A549 (cell line): ENCODE results near the gene CUL2. TPM values are rescaled to one million over a fixed set of nuclear protein-coding genes. Genes with fewer than 3 reads are reported as not detected.

Source experiments
- ATAC-seq, 2 experiments: fragments of 200-7000 bp in 1 of 2; fragments of >200 bp in 1 of 2; cut with Nextera tagmentation in 1 of 2; cut with Tn5 transposase in 1 of 2; 3 replicates each; pipeline versions ENCODE4 v1.8.0 to v1.9.1; 2018 to 2020; ENCODE audit warnings: mild to moderate bottlenecking in 1 of 2, moderate library complexity in 1 of 2
- CTCF ChIA-PET: fragments of 300-600 bp; sonication (Branson Sonifier 250); formaldehyde crosslinking; extraction: SDS; loops from one replicate; lab custom pipeline; 2021; ENCODE audit warnings: antibody characterized with exemption, inconsistent platforms; lab: Yijun Ruan, JAX
- POLR2A ChIA-PET: fragments of 350-600 bp; formaldehyde crosslinking; extraction: SDS; loops from one replicate; lab custom pipeline; 2021; ENCODE audit warnings: antibody characterized with exemption, inconsistent platforms; lab: Yijun Ruan, JAX
- DNase-seq, 2 experiments: peaks; one replicate each; pipeline versions ENCODE4 v3.0.0 to v3.0.0-alpha.2; 2011 to 2016; ENCODE audit warnings: low read depth in 1 of 2, low spot score in 1 of 2
- FAIRE-seq: peaks from 2 replicates; lab custom pipeline; 2011; peaks lifted over from hg19 to GRCh38; lab: Jason Lieb, UNC
- H3K27ac ChIP-seq, 2 experiments: fragments of >200 bp; sonication (Bioruptor Twin); formaldehyde crosslinking; 3 replicates each; pipeline ENCODE4 v1.5.1; 2016 to 2017
- H3K4me1 ChIP-seq: fragments of >200 bp; sonication (Bioruptor Twin); formaldehyde crosslinking; 3 replicates; pipeline ENCODE4 v1.6.1; 2016
- H3K4me2 ChIP-seq: fragments of >200 bp; sonication (Bioruptor Twin); formaldehyde crosslinking; 3 replicates; pipeline ENCODE4 v1.6.1; 2016
- H3K4me3 ChIP-seq: fragments of >200 bp; sonication (Bioruptor Twin); formaldehyde crosslinking; 3 replicates; pipeline ENCODE4 v1.5.1; 2016
- H3K9me3 ChIP-seq: fragments of >200 bp; sonication (Bioruptor Twin); formaldehyde crosslinking; 3 replicates; pipeline ENCODE4 v1.6.1; 2016
- ATOH8 ChIP-seq: fragments of 250-450 bp; sonication (Bioruptor Pico); IDR thresholded peaks from 2 replicates; pipeline ENCODE4 v1.5.0; 2020; ENCODE audit warnings: low read depth, mild to moderate bottlenecking, moderate library complexity
- BHLHE40 ChIP-seq: IDR thresholded peaks from 2 replicates; pipeline ENCODE4 v1.6.1; 2012; ENCODE audit warnings: low read depth, low read length, inconsistent platforms
- CEBPB ChIP-seq, 2 experiments: fragments of >200 bp in 1 of 2; sonication (Bioruptor Twin) in 1 of 2; formaldehyde crosslinking in 1 of 2; IDR thresholded peaks; 2 replicates each; pipeline ENCODE4 v1.6.1; 2012 to 2016
- CHD4 ChIP-seq: fragments of 200-600 bp; sonication (generic); IDR thresholded peaks from 2 replicates; pipeline ENCODE4 v1.6.1; 2016; ENCODE audit warnings: antibody characterized with exemption, mild to moderate bottlenecking, borderline replicate concordance
- CTCF ChIP-seq: fragments of >200 bp; sonication (Bioruptor Twin); formaldehyde crosslinking; IDR thresholded peaks from 3 replicates; pipeline ENCODE4 v1.5.1; 2016
- E2F6 ChIP-seq: IDR thresholded peaks from 2 replicates; pipeline ENCODE4 v1.6.1; 2012; ENCODE audit warnings: low read depth, borderline replicate concordance
- EHF ChIP-seq: fragments of 250-450 bp; sonication (Bioruptor Pico); IDR thresholded peaks from 2 replicates; pipeline ENCODE4 v1.5.0; 2020; ENCODE audit warnings: mild to moderate bottlenecking
- EHMT2 ChIP-seq: fragments of 200-600 bp; sonication (generic); IDR thresholded peaks from 2 replicates; pipeline ENCODE4 v1.6.1; 2016; ENCODE audit warnings: antibody characterized with exemption, low read depth, mild to moderate bottlenecking, moderate library complexity
- EP300 ChIP-seq, 2 experiments: fragments of >200 bp; sonication (Bioruptor Twin); formaldehyde crosslinking; IDR thresholded peaks; 2 replicates in 1 of 2; 3 replicates in 1 of 2; pipeline ENCODE4 v1.6.1; 2016 to 2017
- FOSB ChIP-seq: fragments of 250-450 bp; sonication (Bioruptor Pico); IDR thresholded peaks from 2 replicates; pipeline ENCODE4 v1.5.0; 2020; ENCODE audit warnings: mild to moderate bottlenecking, moderate library complexity
- FOSL2 ChIP-seq, 2 experiments: fragments of 450-650 bp in 1 of 2; fragments of >200 bp in 1 of 2; sonication (Bioruptor Twin) in 1 of 2; formaldehyde crosslinking; IDR thresholded peaks; 2 replicates each; pipeline versions ENCODE4 v1.5.0 to v1.6.1; 2016 to 2020; ENCODE audit warnings: mild to moderate bottlenecking in 1 of 2, moderate library complexity in 1 of 2
- FOXS1 ChIP-seq: fragments of 250-450 bp; sonication (Bioruptor Pico); IDR thresholded peaks from 2 replicates; pipeline ENCODE4 v1.5.0; 2020; ENCODE audit warnings: mild to moderate bottlenecking, moderate library complexity
- GATA3 ChIP-seq: IDR thresholded peaks from 2 replicates; pipeline ENCODE4 v1.6.1; 2012; ENCODE audit warnings: borderline replicate concordance
- HES2 ChIP-seq: fragments of >200 bp; sonication (Bioruptor Twin); formaldehyde crosslinking; IDR thresholded peaks from 2 replicates; pipeline ENCODE4 v1.6.1; 2016
- HMGXB4 ChIP-seq: fragments of 250-450 bp; sonication (Bioruptor Pico); IDR thresholded peaks from 2 replicates; pipeline ENCODE4 v1.5.0; 2021; ENCODE audit warnings: mild to moderate bottlenecking, moderate library complexity, borderline replicate concordance
- HOXA7 ChIP-seq: fragments of 250-450 bp; sonication (Bioruptor Pico); IDR thresholded peaks from 2 replicates; pipeline ENCODE4 v1.5.0; 2020; ENCODE audit warnings: mild to moderate bottlenecking, moderate library complexity
- JUN ChIP-seq, 2 experiments: fragments of >200 bp; sonication (Bioruptor Twin); formaldehyde crosslinking; IDR thresholded peaks; 2 replicates in 1 of 2; 3 replicates in 1 of 2; pipeline ENCODE4 v1.6.1; 2016 to 2017
- JUNB ChIP-seq: fragments of >200 bp; sonication (Bioruptor Twin); formaldehyde crosslinking; IDR thresholded peaks from 2 replicates; pipeline ENCODE4 v1.6.1; 2016
- KDM5A ChIP-seq: fragments of 200-600 bp; sonication (generic); IDR thresholded peaks from 2 replicates; pipeline ENCODE4 v1.6.1; 2016; ENCODE audit warnings: antibody characterized with exemption, mild to moderate bottlenecking
- MAFK ChIP-seq: fragments of 450-650 bp; IDR thresholded peaks from 2 replicates; pipeline ENCODE4 v1.6.1; 2014; ENCODE audit not compliant: partially characterized antibody
- MAX ChIP-seq: IDR thresholded peaks from 2 replicates; pipeline ENCODE4 v1.6.1; 2012
- MAZ ChIP-seq: fragments of 150-350 bp; IDR thresholded peaks from 2 replicates; pipeline ENCODE4 v1.6.1; 2014; ENCODE audit warnings: antibody characterized with exemption, low read depth, low read length, borderline replicate concordance
- NFE2L2 ChIP-seq: fragments of 150-350 bp; conservative IDR thresholded peaks from 2 replicates; pipeline ENCODE4 v1.6.1; 2014; ENCODE audit warnings: low read length
- POLR2AphosphoS2 ChIP-seq: conservative IDR thresholded peaks from 2 replicates; pipeline ENCODE4 v1.6.1; 2012; ENCODE audit warnings: low read length, improper control_type of control experiment, inconsistent platforms
- RAD21 ChIP-seq, 2 experiments: fragments of >200 bp in 1 of 2; sonication (Bioruptor Twin) in 1 of 2; formaldehyde crosslinking in 1 of 2; IDR thresholded peaks in 1 of 2; conservative IDR thresholded peaks in 1 of 2; 2 replicates in 1 of 2; 3 replicates in 1 of 2; pipeline ENCODE4 v1.6.1; 2012 to 2018; ENCODE audit warnings: inconsistent platforms in 1 of 2
- RCOR1 ChIP-seq: fragments of 150-350 bp; IDR thresholded peaks from 2 replicates; pipeline ENCODE4 v1.6.1; 2014; ENCODE audit warnings: antibody characterized with exemption, low read length, low read depth
- RNF2 ChIP-seq: fragments of 200-600 bp; sonication (generic); IDR thresholded peaks from 2 replicates; pipeline ENCODE4 v1.6.1; 2016; ENCODE audit warnings: low read depth, mild to moderate bottlenecking, antibody characterized with exemption, moderate library complexity, borderline replicate concordance
- TP53 ChIP-seq: fragments of 250-450 bp; sonication (Bioruptor Pico); IDR thresholded peaks from 2 replicates; pipeline ENCODE4 v1.5.0; 2021; ENCODE audit warnings: mild to moderate bottlenecking, moderate library complexity
- USF2 ChIP-seq: fragments of 450-650 bp; IDR thresholded peaks from 2 replicates; pipeline ENCODE4 v1.6.1; 2014; ENCODE audit warnings: antibody characterized with exemption
- ZC3H11A ChIP-seq: fragments of 450-650 bp; IDR thresholded peaks from 2 replicates; pipeline ENCODE4 v1.6.1; 2014; ENCODE audit warnings: antibody characterized with exemption, mild to moderate bottlenecking
- ZNF302 ChIP-seq: fragments of 250-450 bp; sonication (Bioruptor Pico); IDR thresholded peaks from 2 replicates; pipeline ENCODE4 v1.9.0; 2021; ENCODE audit warnings: inconsistent platforms, mild to moderate bottlenecking, moderate library complexity
- ZSCAN20 ChIP-seq: fragments of 250-450 bp; sonication (Bioruptor Pico); IDR thresholded peaks from 2 replicates; pipeline ENCODE4 v1.8.0; 2022; ENCODE audit warnings: mild to moderate bottlenecking, moderate library complexity
- WGBS: methylation state at CpG from one replicate; pipeline ENCODE4 v1.1.6; 2017; ENCODE audit errors: missing lambda C conversion rate; 5-methylcytosine and 5-hydroxymethylcytosine counted together
- polyA plus RNA-seq, 4 experiments: library from polyadenylated mRNA; depleted of rRNA in 3 of 4; stranded (reverse); fragments of >200 nt; fragmentation: RNase III in 1 of 4; extraction: RNeasy Plus Mini Kit Qiagen cat#74134 plus additional on column Dnase treatment in 1 of 4; gene quantifications; 2 replicates in 3 of 4; 3 replicates in 1 of 4; pipeline ENCODE4 v1.2.3, GENCODE V29; 2011 to 2017

CUL2 gene
- polyA plus RNA-seq, 2 of the 4 experiments (the other 2 are of a cell fraction): 26.8 to 35.1 TPM

- Histone ChIP-seq H3K4me1 (peaks cover 24% of the 10 kb centered on the region; the same call in 2 of the 3 replicates), H3K9me3 (no peaks in the 10 kb centered on the region), H3K4me2 (peak overlapping the region; percentile 33), H3K27ac (peak overlapping the region in 1 of 2 experiments; percentile 78; a peak in 4 of 6 replicates), H3K4me3 (no peak overlapping the region)
- ATAC-seq: peak; percentile 83 to 97
- WGBS: 62% methylated on average over 8 of the region's 8 CpGs
- ChIA-PET CTCF (interaction anchor here (0.5 to 6.0 kb wide), 3 partner anchors 8 to 234 kb away, joined by 3 to 29 read pairs (median 3); no protein-coding TSS in a partner anchor), POLR2A (interaction anchor here (0.5 kb wide), 1 partner anchor 656 kb away, joined by 5 read pairs; no protein-coding TSS in a partner anchor)
- TF ChIP-seq MAX (0 out of 2 replicates have a peak, but pooled peaks have one; percentile 40), HMGXB4 (CRISPR knock-in tag) (no peak), EHF (CRISPR knock-in tag) (no peak), FOSB (CRISPR knock-in tag) (no peak), POLR2AphosphoS2 (no peak), RAD21 (conservative IDR thresholded peaks at IDR 0.05 in 1 of 2, IDR thresholded peaks at IDR 0.05 in 1 of 2) (no peak), CTCF (no peak), BHLHE40 (no peak; the same call in 1 of the 2 replicates), ATOH8 (CRISPR knock-in tag) (no peak), HOXA7 (CRISPR knock-in tag) (no peak), ZNF302 (CRISPR knock-in tag) (no peak), FOSL2 (IDR thresholded peaks at IDR 0.05) (peak; percentile 38; the same call in 1 of the 2 replicates), FOSL2 (CRISPR knock-in tag; IDR thresholded peaks at IDR 0.05) (peak; percentile 50), CEBPB (IDR thresholded peaks at IDR 0.05) (peak in 1 of 2 experiments; percentile 56; a peak in 1 of 4 replicates), TP53 (no peak), EP300 (IDR thresholded peaks at IDR 0.05) (peak in 1 of 2 experiments; percentile 49; a peak in 2 of 5 replicates), KDM5A (no peak), JUN (IDR thresholded peaks at IDR 0.05) (peak in 1 of 2 experiments; percentile 55; a peak in 2 of 5 replicates), ZSCAN20 (CRISPR knock-in tag) (no peak), GATA3 (peak; percentile 68; the same call in 1 of the 2 replicates), RCOR1 (no peak), FOXS1 (CRISPR knock-in tag) (no peak), ZC3H11A (no peak), NFE2L2 (no peak), CHD4 (no peak), HES2 (0 out of 2 replicates have a peak, but pooled peaks have one; percentile 27), MAZ (no peak), USF2 (no peak), EHMT2 (no peak), JUNB (peak; percentile 62; the same call in 1 of the 2 replicates), E2F6 (no peak), MAFK (no peak), RNF2 (no peak)
- FAIRE-seq: peak; percentile 46
- DNase-seq: peak; percentile 19 to 80
Observed at GRCh38 chr10:35005868-35006267, 84.3 kb downstream of the CUL2 start.
